Common myeloid progenitor, CD34-positive (primary cell): ENCODE data around the gene UBL3.

Experiments
- CTCF ChIA-PET: fragments of 350-600 bp; sonication (Branson Sonifier 250); formaldehyde crosslinking; loops from one replicate; lab custom pipeline; 2021; ENCODE audit warnings: antibody characterized with exemption; lab: Charles Lee
- POLR2A ChIA-PET: fragments of 350-600 bp; sonication (Branson Sonifier 250); formaldehyde crosslinking; loops from one replicate; lab custom pipeline; 2021; ENCODE audit warnings: antibody characterized with exemption; lab: Charles Lee
- DNase-seq, 3 donors: peaks; one replicate each; pipeline versions ENCODE4 v3.0.0 to v3.0.0-alpha.2; 2013
- H3K27ac ChIP-seq, 2 experiments: 1 replicate in 1 of 2; 2 replicates in 1 of 2; pipeline ENCODE4 v1.7.0; 2013; ENCODE audit warnings: inconsistent platforms in 2 of 2, low read length in 2 of 2, mild to moderate bottlenecking in 2 of 2, low read depth in 1 of 2, moderate library complexity in 1 of 2; ENCODE audit not compliant: severe bottlenecking in 2 of 2, insufficient read depth in 1 of 2, poor library complexity in 1 of 2
- H3K27me3 ChIP-seq, 5 experiments: replicated peaks in 2 of 5; 1 replicate in 3 of 5; 2 replicates in 2 of 5; pipeline versions ENCODE4 v1.6.1 to v1.7.0; 2013; ENCODE audit warnings: low read length in 4 of 5, mild to moderate bottlenecking in 2 of 5, moderate library complexity in 2 of 5, inconsistent platforms in 1 of 5; ENCODE audit not compliant: insufficient read depth in 5 of 5, control insufficient read depth in 4 of 5
- H3K36me3 ChIP-seq, 4 experiments: 1 replicate in 2 of 4; 2 replicates in 2 of 4; pipeline versions ENCODE4 v1.6.1 to v1.7.0; 2013; ENCODE audit warnings: low read length in 3 of 4, control low read depth in 1 of 4, mild to moderate bottlenecking in 1 of 4; ENCODE audit not compliant: control insufficient read depth in 4 of 4, insufficient read depth in 4 of 4
- H3K4me1 ChIP-seq, 4 experiments: 1 replicate in 3 of 4; 2 replicates in 1 of 4; pipeline versions ENCODE4 v1.6.1 to v1.7.1; 2013; ENCODE audit warnings: low read length in 3 of 4, mild to moderate bottlenecking in 3 of 4, control low read depth in 1 of 4, inconsistent platforms in 1 of 4, moderate library complexity in 1 of 4; ENCODE audit not compliant: control insufficient read depth in 4 of 4, insufficient read depth in 4 of 4; ENCODE audit errors: control extremely low read depth in 1 of 4
- H3K4me3 ChIP-seq, 7 experiments: 1 replicate in 4 of 7; 2 replicates in 3 of 7; pipeline versions ENCODE4 v1.5.1 to v1.7.0; 2013; ENCODE audit warnings: mild to moderate bottlenecking in 7 of 7, low read length in 6 of 7, moderate library complexity in 6 of 7, inconsistent platforms in 2 of 7, low read depth in 2 of 7, control low read depth in 1 of 7; ENCODE audit not compliant: insufficient read depth in 4 of 7, control insufficient read depth in 1 of 7; ENCODE audit errors: extremely low read depth in 1 of 7
- H3K9me3 ChIP-seq, 5 experiments: 1 replicate in 4 of 5; 2 replicates in 1 of 5; pipeline versions ENCODE4 v1.6.1 to v1.7.1; 2013; ENCODE audit warnings: low read length in 4 of 5, mild to moderate bottlenecking in 2 of 5, inconsistent platforms in 1 of 5, low read depth in 1 of 5, moderate library complexity in 1 of 5; ENCODE audit not compliant: control insufficient read depth in 4 of 5, insufficient read depth in 2 of 5; ENCODE audit errors: control extremely low read depth in 1 of 5
- WGBS: methylation state at CpG from one replicate; pipeline ENCODE4 v1.1.5; 2013; ENCODE audit not compliant: insufficient coverage; 5-methylcytosine and 5-hydroxymethylcytosine counted together

The UBL3 gene

GRCh38 chr13:29887030-29887557 lies 36.7 kb upstream of the UBL3 start:
- Histone ChIP-seq H3K4me3 (no peak overlapping the region), H3K4me1 (no peaks in the 10 kb centered on the region), H3K36me3 (no peaks in the 10 kb centered on the region), H3K9me3 (no peaks in the 10 kb centered on the region), H3K27me3 (no peaks in the 10 kb centered on the region), H3K27ac (no peak overlapping the region)
- DNase-seq = no peak
- CTCF ChIA-PET = no interaction called here
- POLR2A ChIA-PET = no interaction called here
- 100% methylated on average over 3 of the region's 5 CpGs for WGBS

GRCh38 chr13:29886446-29886845 lies 36.0 kb upstream of the UBL3 start:
- no peak overlapping the region for H3K4me3 ChIP-seq
- H3K27ac ChIP-seq = no peak overlapping the region
- DNase-seq = no peak
- 93% methylated on average over 8 of the region's 8 CpGs for WGBS
- no peaks in the 10 kb centered on the region for H3K4me1 ChIP-seq
- ChIA-PET POLR2A (no interaction called here), CTCF (interaction anchor here (0.9 kb wide), 1 partner anchor 38 kb away, joined by 3 read pairs; no protein-coding TSS in a partner anchor)
- H3K9me3 ChIP-seq = no peaks in the 10 kb centered on the region
- no peaks in the 10 kb centered on the region for H3K27me3 ChIP-seq
- no peaks in the 10 kb centered on the region for H3K36me3 ChIP-seq

- no peaks in the 10 kb centered on the region for H3K27me3 ChIP-seq
- H3K4me1 ChIP-seq = no peaks in the 10 kb centered on the region
- H3K9me3 ChIP-seq = no peaks in the 10 kb centered on the region
- H3K4me3 ChIP-seq = no peak overlapping the region
- CTCF ChIA-PET = interaction anchor here (0.9 kb wide), 1 partner anchor 39 kb away, joined by 3 read pairs; no protein-coding TSS in a partner anchor
- H3K36me3 ChIP-seq = no peaks in the 10 kb centered on the region
- no peak for DNase-seq
- POLR2A ChIA-PET = no interaction called here
- WGBS = no CpG with 5 or more reads among the region's 1 CpG
- H3K27ac ChIP-seq = no peak overlapping the region
Measured at GRCh38 chr13:29885989-29886388, 35.6 kb upstream of the UBL3 start.

- no peaks in the 10 kb centered on the region for H3K9me3 ChIP-seq
- H3K36me3 ChIP-seq = no peaks in the 10 kb centered on the region
- DNase-seq = no peak
- no peaks in the 10 kb centered on the region for H3K27me3 ChIP-seq
- H3K4me3 ChIP-seq = no peak overlapping the region
- H3K27ac ChIP-seq = no peak overlapping the region
- POLR2A ChIA-PET = interaction anchor here (0.6 kb wide), 1 partner anchor 11 kb away, joined by 4 read pairs; no protein-coding TSS in a partner anchor
- CTCF ChIA-PET = no interaction called here
- WGBS = 59% methylated on average over 5 of the region's 7 CpGs
- H3K4me1 ChIP-seq = no peaks in the 10 kb centered on the region
Measured at GRCh38 chr13:29884671-29885430, 34.4 kb upstream of the UBL3 start.

- Histone ChIP-seq H3K4me3 (no peak overlapping the region), H3K36me3 (no peaks in the 10 kb centered on the region), H3K4me1 (no peaks in the 10 kb centered on the region), H3K9me3 (no peaks in the 10 kb centered on the region), H3K27me3 (no peaks in the 10 kb centered on the region), H3K27ac (no peak overlapping the region)
- WGBS = 98% methylated on average over 4 of the region's 6 CpGs
- DNase-seq = no peak
- POLR2A ChIA-PET = interaction anchor here (0.6 kb wide), 1 partner anchor 10 kb away, joined by 4 read pairs; no protein-coding TSS in a partner anchor
- CTCF ChIA-PET = no interaction called here
Measured at GRCh38 chr13:29883941-29884518, 33.6 kb upstream of the UBL3 start.

GRCh38 chr13:29882076-29882475 lies 31.7 kb upstream of the UBL3 start:
- 50% methylated on average over 1 of the region's 1 CpG for WGBS
- no peaks in the 10 kb centered on the region for H3K9me3 ChIP-seq
- ChIA-PET POLR2A (no interaction called here), CTCF (no interaction called here)
- H3K27ac ChIP-seq = no peak overlapping the region
- H3K36me3 ChIP-seq = no peaks in the 10 kb centered on the region
- DNase-seq = no peak
- H3K4me1 ChIP-seq = no peaks in the 10 kb centered on the region
- H3K4me3 ChIP-seq = no peak overlapping the region
- H3K27me3 ChIP-seq = peaks cover 0 to 3% (median 0%) of the 10 kb centered on the region in 5 experiments

GRCh38 chr13:29878101-29878500 lies 27.7 kb upstream of the UBL3 start:
- Histone ChIP-seq H3K27me3 (peaks cover 0 to 7% (median 2%) of the 10 kb centered on the region in 5 experiments), H3K27ac (no peak overlapping the region), H3K4me3 (no peak overlapping the region), H3K36me3 (no peaks in the 10 kb centered on the region), H3K9me3 (no peaks in the 10 kb centered on the region), H3K4me1 (no peaks in the 10 kb centered on the region)
- POLR2A ChIA-PET = no interaction called here
- 40% methylated on average over 1 of the region's 2 CpGs for WGBS
- CTCF ChIA-PET = no interaction called here
- DNase-seq = no peak
